ENCODE measurements around the gene KIRREL1.
A peak's percentile ranks its signal among the peaks of the same experiment; 100 is the strongest.

The KIRREL1 gene

GRCh38 chr1:158007667-158008386 lies 14.4 kb downstream of the KIRREL1 start:
- Histone ChIP-seq H3K27me3 (ENCODE audit: insufficient read depth, low read length) (no peaks in the 10 kb centered on the region), H3K9me3 (ENCODE audit: insufficient read depth, low read depth, low read length) (no peaks in the 10 kb centered on the region), H3K27ac (ENCODE audit: low read depth, low read length) (no peak overlapping the region), H3K4me1 (ENCODE audit: insufficient read depth, low read length) (peaks cover 73% of the 10 kb centered on the region), H3K4me3 (ENCODE audit: low read length) (no peak overlapping the region), H3K9ac (ENCODE audit: low read depth, low read length) (no peak overlapping the region), H3K36me3 (ENCODE audit: insufficient read depth, low read length) (no peaks in the 10 kb centered on the region)
- WGBS, result 46% methylated on average over 15 of the region's 15 CpGs

- Histone ChIP-seq H3K36me3 (ENCODE audit: insufficient read depth, low read length) (no peaks in the 10 kb centered on the region), H3K4me1 (ENCODE audit: insufficient read depth, low read length) (peaks cover 73% of the 10 kb centered on the region), H3K4me3 (ENCODE audit: low read length) (no peak overlapping the region), H3K9ac (ENCODE audit: low read depth, low read length) (no peak overlapping the region), H3K9me3 (ENCODE audit: insufficient read depth, low read depth, low read length) (no peaks in the 10 kb centered on the region), H3K27me3 (ENCODE audit: insufficient read depth, low read length) (no peaks in the 10 kb centered on the region), H3K27ac (ENCODE audit: low read depth, low read length) (0 out of 2 replicates have a peak overlapping the region, but pooled peaks have one; percentile 15)
- WGBS, result 88% methylated on average over 6 of the region's 6 CpGs
Measured at GRCh38 chr1:158008630-158009029, 15.2 kb downstream of the KIRREL1 start.

DNA sequence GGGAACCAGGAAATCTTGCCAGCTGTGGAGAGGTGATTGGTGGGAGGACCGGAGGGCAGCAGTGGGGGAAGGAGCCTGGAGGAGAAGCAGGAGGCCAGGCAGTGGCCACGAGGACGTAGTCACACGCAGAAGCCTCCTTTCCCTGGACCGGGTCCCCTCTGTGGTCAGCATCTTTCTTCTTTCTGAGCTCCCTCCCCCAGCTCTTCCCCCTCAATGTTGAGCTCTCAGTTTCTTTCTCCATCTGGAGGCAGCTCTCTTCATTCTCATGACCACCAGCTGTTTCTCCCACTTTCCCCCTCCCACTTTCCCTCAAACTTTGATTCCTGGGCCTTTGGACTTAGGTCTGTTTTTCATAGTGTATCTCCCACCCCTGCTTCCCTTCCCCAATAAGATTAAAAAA lies 18.3 kb downstream of the KIRREL1 start:
- WGBS, result 77% methylated on average over 5 of the region's 5 CpGs
- Histone ChIP-seq H3K27me3 (ENCODE audit: insufficient read depth, low read length) (no peaks in the 10 kb centered on the region), H3K36me3 (ENCODE audit: insufficient read depth, low read length) (no peaks in the 10 kb centered on the region), H3K27ac (ENCODE audit: low read depth, low read length) (no peak overlapping the region), H3K4me1 (ENCODE audit: insufficient read depth, low read length) (peaks cover 91% of the 10 kb centered on the region), H3K4me3 (ENCODE audit: low read length) (no peak overlapping the region), H3K9ac (ENCODE audit: low read depth, low read length) (peak overlapping the region; percentile 39; the same call in 1 of the 2 replicates), H3K9me3 (ENCODE audit: insufficient read depth, low read depth, low read length) (no peaks in the 10 kb centered on the region)

GRCh38 chr1:158013840-158014730 lies 20.6 kb downstream of the KIRREL1 start:
- H3K36me3 ChIP-seq (ENCODE audit: insufficient read depth, low read length), result no peaks in the 10 kb centered on the region
- 33% methylated on average over 9 of the region's 12 CpGs for WGBS
- H3K4me1 ChIP-seq (ENCODE audit: insufficient read depth, low read length), result peaks cover 89% of the 10 kb centered on the region
- no peaks in the 10 kb centered on the region for H3K27me3 ChIP-seq (ENCODE audit: insufficient read depth, low read length)
- H3K9ac ChIP-seq (ENCODE audit: low read depth, low read length), result no peak overlapping the region; the same call in 1 of the 2 replicates
- peak overlapping the region; percentile 26; the same call in 1 of the 2 replicates for H3K27ac ChIP-seq (ENCODE audit: low read depth, low read length)
- no peaks in the 10 kb centered on the region for H3K9me3 ChIP-seq (ENCODE audit: insufficient read depth, low read depth, low read length)
- peak overlapping the region; percentile 17 for H3K4me3 ChIP-seq (ENCODE audit: low read length)

DNA sequence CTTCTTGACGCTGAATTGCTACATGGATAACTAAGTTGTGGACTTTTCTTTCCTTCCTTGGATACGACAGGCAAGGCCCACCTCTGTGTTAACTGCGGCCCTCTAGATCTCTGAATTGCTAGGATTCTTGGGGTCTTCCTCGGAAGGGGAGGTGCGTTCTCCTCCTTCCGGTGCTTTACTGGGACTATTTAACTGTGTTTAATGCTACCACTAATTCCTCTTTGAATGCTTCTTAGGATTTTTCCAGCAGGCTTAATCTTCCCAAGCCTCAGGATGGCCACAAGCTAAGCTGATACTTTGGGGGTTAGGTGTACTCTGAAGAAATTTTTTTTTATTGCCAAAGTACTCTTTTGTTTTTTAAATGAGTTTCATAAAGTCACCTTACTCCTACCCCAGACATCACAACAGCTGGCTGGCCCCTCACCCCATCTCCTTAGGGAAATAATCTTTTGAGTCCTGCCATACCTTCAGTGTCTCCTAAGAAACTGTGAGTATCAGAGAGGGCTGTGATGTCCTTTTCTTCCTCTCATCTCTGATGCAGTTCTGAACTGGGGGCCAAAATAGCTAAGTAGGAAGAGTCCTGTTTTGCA lies 21.4 kb downstream of the KIRREL1 start:
- no peaks in the 10 kb centered on the region for H3K9me3 ChIP-seq (ENCODE audit: insufficient read depth, low read depth, low read length)
- H3K9ac ChIP-seq (ENCODE audit: low read depth, low read length), result no peak overlapping the region; the same call in 1 of the 2 replicates
- no peak overlapping the region for H3K4me3 ChIP-seq (ENCODE audit: low read length)
- H3K36me3 ChIP-seq (ENCODE audit: insufficient read depth, low read length), result no peaks in the 10 kb centered on the region
- H3K27ac ChIP-seq (ENCODE audit: low read depth, low read length), result peak overlapping the region; percentile 26
- 47% methylated on average over 6 of the region's 6 CpGs for WGBS
- no peaks in the 10 kb centered on the region for H3K27me3 ChIP-seq (ENCODE audit: insufficient read depth, low read length)
- H3K4me1 ChIP-seq (ENCODE audit: insufficient read depth, low read length), result peaks cover 88% of the 10 kb centered on the region

DNA sequence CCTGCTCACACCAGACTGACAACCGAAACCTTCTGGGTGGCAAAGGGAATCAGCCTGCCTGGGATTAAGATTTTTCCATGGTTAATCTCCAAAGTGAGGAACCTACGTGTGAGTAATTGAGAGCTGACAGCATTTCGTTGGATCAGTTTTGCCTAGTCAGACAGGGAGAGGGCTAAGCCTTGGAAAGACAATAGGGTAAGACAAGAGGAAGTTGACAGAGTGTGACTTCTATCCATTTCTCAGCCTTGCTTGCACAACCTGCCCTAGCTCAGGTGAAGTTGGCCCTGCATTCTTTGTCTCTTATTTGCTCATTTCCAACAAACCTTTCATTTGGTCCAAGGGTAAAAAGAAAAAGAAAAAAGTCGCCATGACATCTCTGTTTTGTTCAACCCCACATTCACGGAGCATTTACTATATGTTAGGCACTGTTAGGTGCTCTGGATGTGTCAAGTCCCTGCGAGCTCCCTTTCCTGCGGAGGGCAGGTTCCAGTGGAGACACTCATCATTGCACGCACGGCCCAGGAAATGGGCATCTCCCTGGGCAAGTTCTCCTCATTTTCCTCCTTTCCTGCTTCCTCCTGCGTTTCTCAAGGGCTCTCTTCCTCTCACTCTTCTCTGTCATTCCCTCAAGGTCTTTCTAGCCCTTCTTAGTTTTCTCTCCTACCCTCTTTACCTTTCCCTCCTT lies 23.3 kb downstream of the KIRREL1 start:
- H3K9ac ChIP-seq (ENCODE audit: low read depth, low read length), result no peak overlapping the region; the same call in 1 of the 2 replicates

GRCh38 chr1:158017800-158018595 lies 24.6 kb downstream of the KIRREL1 start:
- Histone ChIP-seq H3K4me1 (ENCODE audit: insufficient read depth, low read length) (peaks cover 90% of the 10 kb centered on the region), H3K9me3 (ENCODE audit: insufficient read depth, low read depth, low read length) (no peaks in the 10 kb centered on the region), H3K27me3 (ENCODE audit: insufficient read depth, low read length) (no peaks in the 10 kb centered on the region), H3K4me3 (ENCODE audit: low read length) (no peak overlapping the region), H3K36me3 (ENCODE audit: insufficient read depth, low read length) (no peaks in the 10 kb centered on the region), H3K9ac (ENCODE audit: low read depth, low read length) (no peak overlapping the region; the same call in 1 of the 2 replicates), H3K27ac (ENCODE audit: low read depth, low read length) (peak overlapping the region; percentile 31)
- 74% methylated on average over 4 of the region's 4 CpGs for WGBS

More for the DNA sequence above, 23.3 kb downstream of the KIRREL1 start:
- WGBS, result 53% methylated on average over 10 of the region's 10 CpGs
- Histone ChIP-seq H3K9me3 (ENCODE audit: insufficient read depth, low read depth, low read length) (no peaks in the 10 kb centered on the region), H3K27ac (ENCODE audit: low read depth, low read length) (peak overlapping the region; percentile 23), H3K4me3 (ENCODE audit: low read length) (no peak overlapping the region), H3K36me3 (ENCODE audit: insufficient read depth, low read length) (no peaks in the 10 kb centered on the region), H3K4me1 (ENCODE audit: insufficient read depth, low read length) (peaks cover 88% of the 10 kb centered on the region), H3K27me3 (ENCODE audit: insufficient read depth, low read length) (no peaks in the 10 kb centered on the region)

DNA sequence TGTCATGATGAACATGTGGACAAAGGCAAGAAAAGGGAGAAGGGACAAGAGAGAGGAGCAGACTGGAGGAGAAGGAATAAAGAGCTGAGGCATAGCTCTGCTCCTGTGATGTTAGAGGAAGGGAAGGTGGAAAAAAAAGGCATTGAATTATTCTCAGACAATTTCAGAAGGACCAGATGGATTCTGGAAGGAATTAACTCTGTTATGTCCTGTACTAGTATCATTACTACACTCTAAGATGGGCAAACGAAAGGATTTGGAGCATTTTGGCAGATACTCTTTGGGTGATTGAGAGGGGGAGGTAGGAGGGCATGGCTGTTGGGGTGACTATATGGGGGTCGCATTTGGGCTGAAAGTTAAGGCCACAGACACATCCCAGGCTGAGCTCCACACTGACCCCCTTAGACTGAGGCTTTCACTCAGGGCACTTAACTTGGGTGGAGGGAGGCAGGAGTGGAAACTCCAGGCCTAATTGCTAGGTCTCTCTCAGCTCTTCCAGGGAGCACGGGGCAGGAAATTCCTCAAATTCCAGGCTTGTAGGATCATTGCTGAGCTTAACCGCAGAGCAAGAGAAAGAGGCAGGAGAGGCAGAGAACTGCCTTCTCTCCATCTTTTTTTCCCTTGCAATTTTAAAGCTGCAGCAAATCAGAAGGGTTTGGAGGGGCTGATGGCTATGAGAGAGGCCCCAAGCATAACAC lies 25.9 kb downstream of the KIRREL1 start:
- Histone ChIP-seq H3K27me3 (ENCODE audit: insufficient read depth, low read length) (no peaks in the 10 kb centered on the region), H3K27ac (ENCODE audit: low read depth, low read length) (peak overlapping the region; percentile 94), H3K36me3 (ENCODE audit: insufficient read depth, low read length) (no peaks in the 10 kb centered on the region), H3K9ac (ENCODE audit: low read depth, low read length) (peak overlapping the region; percentile 57), H3K4me1 (ENCODE audit: insufficient read depth, low read length) (peaks cover 80% of the 10 kb centered on the region), H3K9me3 (ENCODE audit: insufficient read depth, low read depth, low read length) (no peaks in the 10 kb centered on the region), H3K4me3 (ENCODE audit: low read length) (peak overlapping the region; percentile 15; the same call in 1 of the 2 replicates)
- WGBS, result 12% methylated on average over 4 of the region's 4 CpGs

- Histone ChIP-seq H3K36me3 (ENCODE audit: insufficient read depth, low read length) (no peaks in the 10 kb centered on the region), H3K4me1 (ENCODE audit: insufficient read depth, low read length) (peaks cover 81% of the 10 kb centered on the region), H3K27ac (ENCODE audit: low read depth, low read length) (peak overlapping the region; percentile 94), H3K27me3 (ENCODE audit: insufficient read depth, low read length) (no peaks in the 10 kb centered on the region), H3K4me3 (ENCODE audit: low read length) (no peak overlapping the region), H3K9ac (ENCODE audit: low read depth, low read length) (peak overlapping the region; percentile 57; the same call in 1 of the 2 replicates), H3K9me3 (ENCODE audit: insufficient read depth, low read depth, low read length) (no peaks in the 10 kb centered on the region)
- 93% methylated on average over 2 of the region's 4 CpGs for WGBS
Measured at GRCh38 chr1:158020259-158020885, 26.9 kb downstream of the KIRREL1 start.

Data from HUES64 (cell line).